Fibroblast of lung (primary cell): ENCODE measurements around the gene SH3GL3.

ENCODE experiments used
- EZH2 ChIP-seq: IDR thresholded peaks from 2 replicates; pipeline ENCODE4 v1.5.1; 2012; ENCODE audit warnings: low read length, control low read depth, mild to moderate bottlenecking; ENCODE audit errors: missing control alignments
- TF ChIP-seq, protein P1 (sequence below), 2 donors: IDR thresholded peaks in 1 of 2; conservative IDR thresholded peaks in 1 of 2; 1 replicate in 1 of 2; 2 replicates in 1 of 2; pipeline ENCODE4 v1.5.1; 2011 to 2012; ENCODE audit warnings: low read length in 2 of 2, control low read depth in 1 of 2, inconsistent platforms in 1 of 2, low read depth in 1 of 2, mild to moderate bottlenecking in 1 of 2

DNA sequence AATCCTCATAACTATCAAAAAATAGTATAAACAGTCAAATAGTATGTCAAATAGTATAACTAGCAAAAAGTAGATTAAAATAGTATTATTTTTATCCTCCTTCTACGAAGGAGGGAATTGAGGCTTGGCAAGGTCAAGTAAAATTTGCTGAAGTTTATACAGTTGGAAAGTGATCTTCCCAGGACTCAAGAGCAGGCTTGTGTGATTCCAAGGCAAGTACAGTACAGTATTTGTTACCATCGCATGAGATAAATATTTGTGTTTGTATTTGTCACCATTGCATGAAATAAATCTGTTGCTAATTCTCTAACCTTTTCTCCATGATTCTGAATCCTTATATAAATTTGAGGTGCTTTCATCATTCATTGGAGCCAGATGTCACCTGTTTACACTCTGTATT lies 28.9 kb downstream of the SH3GL3 start:
- TF ChIP-seq, protein P1, sequence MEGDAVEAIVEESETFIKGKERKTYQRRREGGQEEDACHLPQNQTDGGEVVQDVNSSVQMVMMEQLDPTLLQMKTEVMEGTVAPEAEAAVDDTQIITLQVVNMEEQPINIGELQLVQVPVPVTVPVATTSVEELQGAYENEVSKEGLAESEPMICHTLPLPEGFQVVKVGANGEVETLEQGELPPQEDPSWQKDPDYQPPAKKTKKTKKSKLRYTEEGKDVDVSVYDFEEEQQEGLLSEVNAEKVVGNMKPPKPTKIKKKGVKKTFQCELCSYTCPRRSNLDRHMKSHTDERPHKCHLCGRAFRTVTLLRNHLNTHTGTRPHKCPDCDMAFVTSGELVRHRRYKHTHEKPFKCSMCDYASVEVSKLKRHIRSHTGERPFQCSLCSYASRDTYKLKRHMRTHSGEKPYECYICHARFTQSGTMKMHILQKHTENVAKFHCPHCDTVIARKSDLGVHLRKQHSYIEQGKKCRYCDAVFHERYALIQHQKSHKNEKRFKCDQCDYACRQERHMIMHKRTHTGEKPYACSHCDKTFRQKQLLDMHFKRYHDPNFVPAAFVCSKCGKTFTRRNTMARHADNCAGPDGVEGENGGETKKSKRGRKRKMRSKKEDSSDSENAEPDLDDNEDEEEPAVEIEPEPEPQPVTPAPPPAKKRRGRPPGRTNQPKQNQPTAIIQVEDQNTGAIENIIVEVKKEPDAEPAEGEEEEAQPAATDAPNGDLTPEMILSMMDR (conservative IDR thresholded peaks at IDR 0.05 in 1 of 2, IDR thresholded peaks at IDR 0.05 in 1 of 2; ENCODE audit: low read depth in 1 of 2, low read length in 2 of 2) = no peak
- TF ChIP-seq EZH2 = no peak
